GM18867 (cell line): ENCODE measurements around the gene PDZD7.
A peak's percentile ranks its signal among the peaks of the same experiment; 100 is the strongest.

Experiments
- ATAC-seq: cut with Tn5 transposase; IDR thresholded peaks from one replicate; pipeline ENCODE4 v1.9.1; 2021; ENCODE audit warnings: mild to moderate bottlenecking, moderate library complexity; ENCODE audit not compliant: unreplicated experiment

The PDZD7 gene

GRCh38 chr10:101020427-101021075, 10.4 kb downstream of the PDZD7 start:
- no peak for ATAC-seq

DNA sequence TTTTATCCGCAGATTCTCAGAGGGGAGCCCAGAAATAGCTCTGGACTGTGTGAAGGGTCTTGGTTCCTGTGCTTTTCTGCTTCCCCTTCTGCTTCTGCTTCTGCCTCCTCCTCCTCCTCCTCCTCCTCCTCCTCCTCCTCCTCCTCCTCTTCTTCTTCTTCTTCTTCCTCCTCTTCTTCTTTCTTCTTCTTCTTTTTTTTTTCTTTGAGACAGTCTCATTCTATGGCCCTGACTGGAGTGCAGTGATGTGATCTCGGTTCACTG, 11.6 kb downstream of the PDZD7 start:
- no peak for ATAC-seq

GRCh38 chr10:101018600-101019439, 12.1 kb downstream of the PDZD7 start:
- no peak for ATAC-seq

- no peak for ATAC-seq
Observed at GRCh38 chr10:101018118-101018599, 12.8 kb downstream of the PDZD7 start.

DNA sequence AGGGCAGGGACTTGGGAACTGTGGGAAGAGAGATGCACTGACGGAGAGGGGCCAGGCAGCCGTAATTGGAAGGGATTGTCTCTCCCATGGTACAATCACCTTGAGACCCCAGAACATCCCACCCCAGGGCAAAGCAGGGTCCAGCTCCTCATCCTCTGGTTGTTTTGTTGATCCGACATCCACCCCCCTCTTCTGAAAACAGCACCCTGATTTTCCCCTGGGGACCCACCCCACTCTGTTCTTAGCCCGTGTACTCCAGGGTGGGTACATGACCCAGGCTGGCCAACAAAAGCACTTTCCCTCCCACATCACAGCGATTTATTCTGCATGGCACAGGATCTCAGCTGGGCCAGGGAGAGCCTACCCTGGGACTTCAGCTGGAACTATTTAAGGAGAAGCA, 14.1 kb downstream of the PDZD7 start:
- no peak for ATAC-seq

GRCh38 chr10:101015582-101015973, 15.4 kb downstream of the PDZD7 start:
- ATAC-seq = no peak

DNA sequence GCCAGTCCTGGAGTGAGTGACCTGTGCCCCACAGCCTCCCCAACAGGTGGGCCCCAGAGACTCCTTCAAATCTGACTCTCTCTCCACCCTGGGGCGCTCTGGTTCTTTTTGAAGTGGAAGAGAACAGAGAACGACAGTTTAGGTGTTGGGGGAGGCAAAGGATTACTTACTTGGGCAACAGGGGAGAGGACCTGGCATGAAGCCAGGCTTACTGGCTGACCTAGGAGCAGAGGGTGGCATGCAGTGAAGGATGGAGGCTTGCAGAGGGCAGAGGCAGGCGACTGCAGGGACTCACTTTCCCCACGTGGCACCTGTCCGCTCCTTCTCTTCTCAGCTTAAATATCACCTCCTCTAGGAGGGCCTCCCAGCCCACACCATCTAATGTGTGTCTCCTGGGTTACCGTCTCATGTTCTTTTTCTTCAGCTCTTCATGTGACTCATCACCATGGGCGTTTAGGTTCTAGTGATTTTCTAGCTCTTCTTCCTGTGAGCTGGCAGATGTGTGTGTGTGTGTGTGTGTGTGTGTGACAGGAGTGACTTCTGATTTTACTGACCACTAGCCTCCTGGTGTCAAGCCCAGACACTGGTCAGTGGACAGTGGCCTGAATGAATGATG, 15.9 kb downstream of the PDZD7 start:
- ATAC-seq = no peak

GRCh38 chr10:101014230-101014884, 16.6 kb downstream of the PDZD7 start:
- ATAC-seq = no peak

GRCh38 chr10:101013365-101013825, 17.5 kb downstream of the PDZD7 start:
- ATAC-seq = no peak

DNA sequence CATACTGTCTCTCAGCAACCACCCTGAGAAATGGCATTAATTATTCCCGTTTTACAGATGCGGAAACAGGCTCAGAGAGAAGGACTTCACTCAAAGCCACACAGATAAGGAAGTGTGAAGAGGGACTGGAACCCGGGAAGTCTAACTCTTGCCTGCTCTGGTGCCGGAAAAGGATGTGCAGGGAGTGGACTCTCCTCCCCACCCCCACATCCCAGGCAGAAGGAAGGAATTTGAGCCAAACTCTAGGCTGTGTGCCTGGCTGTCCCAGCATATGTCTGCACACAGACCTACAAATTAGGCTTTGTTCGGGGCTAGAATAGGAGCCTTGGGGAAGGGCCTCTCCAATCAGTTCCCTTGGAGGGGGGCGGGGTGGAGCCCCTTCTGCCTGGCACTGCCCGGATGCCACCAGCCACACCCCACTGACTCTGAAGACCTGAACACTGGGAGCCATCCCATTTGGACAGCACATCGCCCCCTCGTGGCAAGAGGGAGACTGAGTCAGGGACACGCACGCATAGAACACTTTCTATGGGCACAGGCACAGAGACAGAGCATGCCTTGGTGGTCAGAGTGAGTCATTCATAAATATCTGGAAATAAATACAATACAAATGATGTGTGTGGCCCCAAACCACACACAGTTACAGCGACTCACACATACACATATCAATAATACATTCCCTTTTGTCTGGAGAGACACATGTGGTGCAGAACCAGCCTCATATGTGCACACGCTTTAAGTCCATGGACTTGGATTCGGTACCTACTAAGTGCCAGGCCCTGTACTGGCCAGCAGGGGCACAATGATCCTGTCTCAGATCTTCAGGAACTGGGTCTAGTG, 18.2 kb downstream of the PDZD7 start:
- ATAC-seq = peak; percentile 75

DNA sequence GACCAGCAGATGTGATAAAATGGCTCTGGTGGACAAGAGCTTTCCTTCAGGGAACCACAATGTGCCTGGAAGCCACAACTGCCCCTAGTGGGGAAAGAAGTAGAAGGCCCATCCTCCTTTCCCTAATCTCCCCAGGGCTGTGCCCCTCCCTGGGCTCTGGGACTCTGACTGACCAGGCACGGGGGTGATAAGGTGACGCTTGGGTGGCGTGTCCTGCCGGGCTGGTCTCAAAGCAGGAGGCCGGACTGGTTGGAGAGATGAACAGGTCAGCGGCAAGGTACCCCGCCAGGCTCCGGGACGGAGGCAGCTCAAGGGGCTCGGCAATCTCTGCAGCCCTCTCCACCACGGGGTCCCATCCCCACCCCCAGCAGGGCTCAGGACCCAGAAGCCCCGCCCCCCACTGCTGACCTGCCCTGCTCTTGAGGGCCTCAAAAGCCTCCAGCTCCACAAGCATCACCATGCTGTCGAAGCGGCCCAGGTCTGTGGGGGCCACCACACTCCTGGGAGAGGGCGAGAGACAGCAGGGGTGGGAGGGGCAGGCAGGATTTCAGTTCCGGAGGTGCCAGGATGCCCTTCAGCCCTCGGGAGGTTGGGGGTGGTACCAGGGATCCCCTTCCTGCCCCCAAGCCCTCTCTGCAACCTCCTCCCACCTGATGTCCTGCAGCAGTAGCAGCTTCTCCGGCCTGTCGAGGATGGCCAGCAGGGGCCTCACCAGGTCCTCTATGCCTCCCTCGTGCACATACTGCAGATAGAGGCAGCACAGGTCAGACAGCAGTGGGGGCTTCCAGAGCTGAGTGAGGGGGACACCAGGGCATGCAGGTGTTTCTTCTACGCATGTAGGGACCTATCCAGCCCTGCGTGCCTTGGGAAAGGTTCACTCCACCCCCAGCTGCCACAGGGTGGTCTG, 19.2 kb downstream of the PDZD7 start:
- no peak for ATAC-seq

- ATAC-seq = no peak
Observed at GRCh38 chr10:101010329-101010728, 20.6 kb downstream of the PDZD7 start.

- ATAC-seq = no peak
Observed at GRCh38 chr10:101008823-101009423, 22.0 kb downstream of the PDZD7 start.

- ATAC-seq = no peak
Observed at GRCh38 chr10:101007915-101008822, 22.8 kb downstream of the PDZD7 start.

GRCh38 chr10:101007099-101007711, 23.7 kb downstream of the PDZD7 start:
- ATAC-seq = no peak

GRCh38 chr10:101006593-101007098, 24.3 kb downstream of the PDZD7 start:
- no peak for ATAC-seq

- ATAC-seq = no peak
Observed at GRCh38 chr10:101005869-101006567, 24.9 kb downstream of the PDZD7 start.
